GM18909 (cell line): ENCODE measurements around the gene TBCD.

ENCODE experiments used
- ATAC-seq: cut with Tn5 transposase; IDR thresholded peaks from one replicate; pipeline ENCODE4 v1.9.1; 2021; ENCODE audit warnings: mild to moderate bottlenecking; ENCODE audit not compliant: unreplicated experiment, poor library complexity

The TBCD gene

DNA sequence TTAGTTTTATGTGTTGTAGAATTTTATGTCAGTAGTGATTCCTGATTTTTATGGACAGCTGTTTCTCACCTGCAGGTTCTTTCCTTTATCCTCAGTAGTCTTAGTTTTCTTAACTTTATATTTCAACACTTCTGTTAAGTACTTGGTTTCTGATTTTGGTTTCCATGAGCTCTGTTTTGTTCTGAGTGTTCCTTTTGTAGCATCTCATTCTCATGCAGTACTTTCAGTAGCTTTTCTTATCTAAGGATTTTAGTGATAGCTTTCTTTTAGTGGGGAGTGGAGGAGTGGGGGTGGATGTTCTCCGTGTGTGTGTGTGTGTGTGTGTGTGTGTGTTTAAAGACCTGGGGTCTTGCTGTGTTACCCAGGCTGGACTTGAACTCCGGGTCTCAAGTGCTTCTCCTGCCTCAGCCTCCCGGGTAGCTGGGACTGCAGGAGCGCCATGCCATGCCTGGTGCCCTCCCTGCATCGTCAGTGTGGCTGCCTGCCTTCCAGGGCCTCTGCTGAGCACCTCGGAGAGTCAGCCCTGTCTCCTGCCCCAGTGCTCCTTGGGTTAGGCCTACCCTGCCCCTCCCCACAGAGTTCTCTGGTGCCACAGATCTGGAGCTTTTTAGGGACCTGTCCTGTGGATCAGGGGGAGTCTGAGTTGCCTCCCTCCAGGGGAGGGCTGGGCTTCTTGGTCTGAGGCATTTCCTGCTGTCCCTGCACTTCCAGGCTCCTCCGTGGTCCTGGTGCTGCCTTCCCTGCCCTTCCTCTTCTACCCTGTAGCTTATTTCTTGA is 92.2 kb downstream of the TBCD start:
- ATAC-seq, result no peak

DNA sequence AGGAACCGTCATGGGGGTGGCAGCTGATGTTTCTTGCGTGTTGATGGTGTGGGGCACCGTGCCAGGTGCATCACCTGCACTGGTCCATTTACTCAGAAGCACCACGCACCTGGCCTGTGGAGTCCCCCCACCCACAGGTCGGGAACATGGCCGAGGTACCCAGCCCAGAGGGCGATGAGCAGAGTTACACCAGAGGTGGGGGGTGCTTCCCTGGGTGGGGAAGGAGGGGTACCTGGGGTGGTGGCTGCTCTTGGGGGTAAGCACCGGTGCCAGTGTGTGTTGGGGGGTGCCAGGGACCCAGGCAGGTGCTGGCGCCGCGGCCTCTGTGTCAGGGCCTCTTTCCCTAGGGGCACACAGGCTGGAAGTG is 92.9 kb downstream of the TBCD start:
- ATAC-seq, result no peak

DNA sequence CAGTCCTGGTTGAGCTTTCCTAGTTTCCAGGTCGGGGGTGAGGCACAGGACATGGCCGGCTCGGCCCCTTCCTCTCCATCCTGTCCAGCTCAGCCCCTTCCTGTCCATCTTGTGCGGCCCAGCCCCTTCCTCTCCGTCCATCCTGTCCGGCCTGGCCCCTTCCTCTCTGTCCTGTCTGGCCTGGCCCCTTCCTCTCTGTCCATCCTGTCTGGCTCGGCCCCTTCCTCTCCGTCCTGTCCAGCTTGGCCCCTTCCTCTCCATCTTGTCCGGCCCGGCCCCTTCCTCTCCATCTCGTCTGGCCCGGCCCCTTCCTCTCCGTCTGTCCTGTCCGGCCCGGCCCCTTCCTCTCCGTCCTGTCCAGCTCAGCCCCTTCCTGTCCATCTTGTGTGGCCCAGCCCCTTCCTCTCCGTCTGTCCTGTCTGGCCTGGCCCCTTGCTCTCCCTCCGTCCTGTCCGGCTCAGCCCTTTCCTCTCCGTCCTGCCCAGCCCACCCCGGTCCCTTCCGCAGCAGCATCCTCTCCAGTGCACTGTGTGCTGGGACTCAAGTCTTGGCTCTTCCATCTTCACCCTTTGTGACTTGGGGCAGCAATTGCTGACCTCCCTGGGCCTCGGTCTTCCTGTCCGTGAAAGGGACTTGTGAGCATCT is 93.4 kb downstream of the TBCD start:
- ATAC-seq, result no peak

DNA sequence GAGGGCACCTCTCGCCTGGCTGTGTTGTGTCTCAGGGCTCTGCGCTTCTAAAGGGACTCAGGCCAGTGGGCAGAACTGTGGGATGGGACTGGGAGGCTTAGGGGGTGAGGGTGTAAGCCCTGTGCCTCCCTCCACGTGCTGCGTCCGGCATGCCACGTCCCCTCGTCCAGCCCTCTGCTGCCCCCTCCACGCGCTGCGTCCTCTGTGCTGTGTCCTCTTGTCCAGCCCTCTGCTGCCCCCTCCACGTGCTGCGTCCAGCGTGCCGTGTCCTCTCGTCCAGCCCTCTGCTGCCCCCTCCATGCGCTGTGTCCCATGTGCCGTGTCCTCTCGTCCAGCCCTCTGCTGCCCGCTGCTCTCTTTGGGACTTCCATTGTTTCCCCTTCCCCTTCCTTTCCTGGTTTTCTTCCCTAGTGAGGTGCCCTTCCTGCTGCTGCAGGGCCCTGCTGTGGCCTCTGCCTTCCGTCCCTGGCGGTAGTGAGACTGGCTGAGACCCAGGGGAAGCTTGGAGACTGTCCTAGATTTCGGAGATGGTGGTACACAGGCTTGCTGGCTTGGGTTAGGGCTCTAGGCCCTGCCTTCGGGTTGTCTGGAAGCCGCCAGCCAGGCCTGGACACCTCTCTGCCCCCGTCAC is 94.3 kb downstream of the TBCD start:
- ATAC-seq, result no peak

DNA sequence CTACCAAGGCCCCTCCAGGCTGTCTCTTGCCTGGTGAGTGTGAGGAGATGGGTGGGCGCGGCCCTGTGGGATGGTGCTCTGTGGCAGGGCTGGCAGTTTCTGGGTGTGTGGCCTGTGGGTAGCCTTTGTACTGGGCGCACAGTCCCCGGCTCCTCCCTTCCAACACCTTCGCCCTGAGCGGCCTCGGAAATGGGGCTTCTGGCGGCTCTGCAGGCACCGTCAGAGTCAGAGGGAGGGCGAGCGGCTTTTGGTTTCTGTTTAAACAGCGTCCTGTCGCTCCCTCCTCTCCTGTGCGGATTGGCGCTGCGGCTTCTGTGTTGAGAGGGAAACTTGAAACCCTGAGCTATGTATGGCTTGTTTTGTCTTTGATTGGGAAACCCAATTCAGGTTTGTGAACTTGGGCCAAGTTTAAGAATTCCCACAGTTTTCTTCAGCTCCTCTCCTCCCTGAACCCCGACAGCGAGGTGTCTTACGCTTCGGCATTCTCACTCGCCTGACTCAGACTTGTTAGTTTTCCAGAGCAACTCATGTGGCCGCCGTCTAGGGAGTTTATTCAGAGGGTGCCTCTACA is 96.2 kb downstream of the TBCD start:
- ATAC-seq, result no peak

DNA sequence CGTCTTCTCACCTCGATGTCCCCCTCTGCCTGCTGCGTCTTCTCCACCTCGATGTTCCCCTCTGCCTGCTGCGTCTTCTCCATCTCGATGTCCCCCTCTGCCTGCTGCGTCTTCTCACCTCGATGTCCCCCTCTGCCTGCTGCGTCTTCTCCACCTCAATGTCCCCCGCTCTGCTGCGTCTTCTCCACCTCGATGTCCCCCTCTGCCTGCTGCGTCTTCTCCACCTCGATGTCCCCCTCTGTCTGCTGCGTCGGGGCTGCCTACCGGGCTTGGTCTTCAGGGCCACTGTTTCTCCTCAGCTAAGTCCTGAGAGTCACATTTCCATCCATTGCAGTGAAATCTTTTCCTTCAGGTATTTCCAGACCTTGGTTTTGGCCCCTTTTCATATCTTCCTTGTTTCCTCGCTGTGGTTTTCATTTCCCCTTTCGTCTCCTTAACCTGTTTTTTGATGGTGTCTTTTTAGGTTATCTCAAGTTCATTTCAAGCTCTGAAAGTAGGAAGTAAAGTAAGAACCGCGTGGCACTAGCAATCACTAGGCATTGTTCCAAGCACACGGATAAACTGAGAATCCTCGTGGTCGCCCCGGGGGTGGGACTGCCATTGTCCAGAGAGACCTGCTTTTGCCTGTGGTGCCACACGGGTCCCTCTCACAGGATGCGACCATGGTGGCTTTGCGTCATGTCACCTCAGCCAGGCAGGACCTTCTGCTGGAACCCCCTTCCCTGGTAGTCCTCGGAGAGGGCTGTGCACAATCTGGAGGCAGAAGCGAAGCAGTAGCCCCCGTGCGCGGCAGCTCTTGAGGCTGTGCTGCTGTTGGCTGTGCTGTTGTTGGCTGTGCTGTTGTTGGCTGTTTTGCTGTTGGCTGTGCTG is 97.4 kb downstream of the TBCD start:
- no peak for ATAC-seq

DNA sequence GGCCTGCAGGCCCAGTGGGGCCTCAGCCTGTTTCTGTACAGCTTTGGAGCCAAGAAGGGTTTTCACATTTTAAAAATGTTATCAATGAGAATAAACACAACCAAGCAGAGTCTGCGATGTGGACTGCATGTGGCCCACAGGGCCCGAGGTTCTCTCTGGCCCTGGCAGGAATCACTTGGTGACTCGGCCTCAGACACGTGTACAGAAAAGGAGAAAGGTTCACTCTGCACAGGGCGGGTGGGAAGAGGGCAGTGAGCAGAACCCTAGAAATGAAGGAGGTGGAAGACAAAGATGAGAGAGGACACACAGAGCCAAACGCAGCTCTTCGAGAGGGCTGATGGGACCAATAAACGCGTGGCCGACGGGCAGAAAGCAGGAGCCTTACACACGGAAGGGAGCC is 99.5 kb downstream of the TBCD start:
- no peak for ATAC-seq

DNA sequence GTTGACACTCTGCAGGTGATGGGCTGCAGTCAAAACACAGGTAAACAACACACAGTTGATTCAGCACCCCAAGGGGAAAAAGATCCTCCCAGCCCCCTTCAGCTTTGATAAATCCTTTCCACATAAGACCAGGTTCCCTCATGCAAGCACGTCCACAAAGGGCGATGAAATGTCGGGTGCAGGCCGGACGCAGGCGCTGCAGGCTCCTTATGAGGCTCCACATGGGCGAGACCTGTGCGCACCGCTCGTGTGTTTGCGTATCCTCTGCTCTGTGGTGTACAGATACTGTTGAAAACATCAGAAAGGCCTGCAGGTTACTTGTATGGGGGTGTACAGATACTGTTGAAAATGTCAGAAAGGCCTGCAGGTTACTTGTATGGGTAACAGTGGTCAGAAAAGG is 102.4 kb downstream of the TBCD start:
- no peak for ATAC-seq

DNA sequence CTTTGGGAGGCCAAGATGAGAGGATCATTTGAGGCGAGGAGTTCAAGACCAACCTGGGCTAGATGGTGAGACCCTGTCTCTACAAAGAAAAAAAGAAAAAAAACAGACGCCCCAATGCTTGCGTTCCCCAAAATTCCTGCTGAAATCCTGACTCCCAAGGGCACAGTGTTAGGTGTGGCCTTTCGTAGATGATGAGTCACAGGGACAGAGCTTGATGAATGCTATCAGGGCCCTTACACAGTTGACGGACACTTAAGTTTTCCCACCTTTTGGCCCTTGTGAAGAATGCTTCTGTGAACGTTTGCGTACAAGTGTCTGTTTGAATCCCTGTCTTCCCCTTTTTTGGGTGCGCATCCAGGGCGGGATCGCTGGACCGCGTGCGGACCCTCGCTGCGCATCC is 104.5 kb downstream of the TBCD start:
- ATAC-seq, result no peak

DNA sequence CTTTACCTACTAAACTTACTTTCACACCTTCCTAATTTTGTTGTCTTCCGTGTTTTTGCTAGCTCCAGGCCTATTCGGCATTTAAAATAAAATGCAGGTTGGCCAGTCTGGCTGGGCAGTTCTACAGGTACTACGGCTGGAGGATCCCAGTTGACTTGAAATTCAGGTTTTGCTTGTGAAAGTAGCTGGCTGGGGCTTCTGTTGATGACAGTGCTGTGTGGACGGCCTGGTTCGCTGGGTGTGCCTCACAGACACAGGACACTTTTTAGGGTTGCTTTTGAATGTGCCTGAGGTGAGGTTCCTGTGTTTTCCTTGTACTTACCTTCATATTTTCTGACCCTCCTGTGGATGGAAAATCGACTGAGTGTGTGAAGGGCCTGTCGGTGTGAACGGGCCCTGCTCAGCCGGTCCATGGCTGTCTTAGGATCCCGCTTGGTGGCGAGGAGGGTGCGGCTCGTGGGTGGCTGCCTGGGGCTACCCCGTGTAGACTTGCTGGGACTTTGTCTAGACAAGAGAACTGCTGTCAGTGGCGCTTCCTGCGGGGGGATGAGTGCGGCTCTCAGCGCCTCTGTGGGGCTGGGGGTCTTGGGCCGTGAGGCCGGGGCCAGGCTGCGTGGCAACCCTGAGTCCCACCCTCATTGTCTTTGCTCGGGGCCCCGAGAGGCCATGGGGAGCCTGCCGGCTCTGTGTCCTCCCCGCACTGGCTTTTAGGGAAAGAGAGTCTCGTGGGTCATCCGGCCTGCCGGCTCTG is 106.7 kb downstream of the TBCD start:
- ATAC-seq, result no peak

DNA sequence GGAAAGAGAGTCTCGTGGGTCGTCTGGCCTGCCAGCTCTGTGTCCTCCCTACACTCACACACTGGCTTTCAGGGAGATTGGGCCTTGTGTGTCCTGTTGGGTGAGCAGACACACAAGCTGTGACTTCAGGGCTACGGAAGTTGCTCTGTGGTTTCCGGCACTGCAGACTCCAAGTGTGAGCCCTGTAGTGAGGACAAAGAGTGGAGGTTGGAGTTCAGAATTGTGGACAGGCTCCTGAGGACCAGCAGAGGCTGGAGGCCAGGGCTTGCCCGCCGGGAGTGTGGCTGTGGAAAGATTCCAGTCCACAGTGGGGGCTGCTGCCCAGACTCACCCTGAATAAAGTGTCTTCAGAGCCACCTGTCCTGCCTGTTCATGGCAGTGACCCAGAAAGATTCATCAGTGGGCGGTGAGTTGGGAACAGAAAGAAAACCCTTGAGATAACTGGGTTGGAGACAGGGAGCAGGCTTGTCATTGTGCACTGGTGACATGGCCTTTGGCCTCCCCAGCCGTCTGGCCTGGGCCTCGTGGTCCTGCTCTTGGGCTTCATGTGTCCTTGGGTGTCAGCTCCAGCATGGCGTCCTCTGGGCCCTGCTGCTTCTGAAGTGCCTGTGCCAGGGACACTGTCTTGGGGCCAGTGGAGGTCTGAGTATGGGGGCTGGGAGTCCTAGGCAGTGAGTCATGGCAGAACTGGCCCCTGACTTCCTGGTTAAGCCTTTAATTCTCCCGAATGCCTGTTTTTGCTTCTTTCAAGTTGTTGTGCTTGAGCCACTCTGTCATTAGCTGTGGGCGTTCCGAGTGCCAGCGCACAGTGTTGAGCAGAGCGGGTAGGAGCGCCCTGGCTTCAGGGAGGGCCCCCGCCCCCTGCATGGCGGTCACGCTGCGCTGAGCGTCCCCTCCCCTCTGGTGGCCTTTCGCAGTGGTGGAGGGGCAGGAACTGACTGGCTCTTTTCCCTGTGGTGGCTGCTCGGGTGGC is 107.9 kb downstream of the TBCD start:
- ATAC-seq, result peak; percentile 46

DNA sequence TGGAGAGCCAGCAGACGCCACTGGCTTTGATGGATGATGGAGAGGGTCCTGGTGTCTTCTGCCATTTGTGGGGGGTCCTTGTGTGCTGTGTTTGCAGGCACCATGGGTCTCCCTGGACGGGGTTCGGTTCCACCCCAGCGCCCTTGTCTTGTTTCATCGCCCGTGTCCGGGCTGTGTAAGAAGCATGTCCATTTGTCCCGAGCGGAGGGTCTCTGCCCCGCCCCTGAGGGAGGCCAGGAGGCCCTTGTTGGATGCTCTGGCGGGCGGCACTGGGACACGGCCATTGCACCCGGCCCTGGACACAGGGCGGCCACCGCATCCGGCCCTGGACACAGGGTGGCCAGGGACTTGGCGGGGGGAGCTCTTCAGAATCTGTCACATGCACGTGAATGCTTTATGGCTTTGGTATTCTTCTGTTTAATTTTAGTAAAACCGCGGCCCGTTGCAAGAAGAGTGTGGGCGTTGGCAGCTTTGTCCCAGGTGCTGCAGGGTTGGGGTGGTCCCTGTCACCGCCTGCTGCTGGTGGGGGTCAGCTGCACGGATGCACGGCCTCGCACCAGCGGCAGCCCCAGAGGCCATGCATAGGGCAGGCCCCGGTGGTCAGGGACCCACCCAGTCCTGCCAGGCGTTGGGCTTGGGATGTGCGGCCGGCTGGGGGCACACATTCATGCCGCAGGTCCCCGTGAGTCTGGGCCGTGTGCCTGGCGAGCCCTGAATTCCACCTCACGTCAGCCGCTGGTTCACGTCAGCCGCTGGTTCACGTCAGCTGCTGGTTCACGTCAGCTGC is 108.9 kb downstream of the TBCD start:
- ATAC-seq, result no peak

DNA sequence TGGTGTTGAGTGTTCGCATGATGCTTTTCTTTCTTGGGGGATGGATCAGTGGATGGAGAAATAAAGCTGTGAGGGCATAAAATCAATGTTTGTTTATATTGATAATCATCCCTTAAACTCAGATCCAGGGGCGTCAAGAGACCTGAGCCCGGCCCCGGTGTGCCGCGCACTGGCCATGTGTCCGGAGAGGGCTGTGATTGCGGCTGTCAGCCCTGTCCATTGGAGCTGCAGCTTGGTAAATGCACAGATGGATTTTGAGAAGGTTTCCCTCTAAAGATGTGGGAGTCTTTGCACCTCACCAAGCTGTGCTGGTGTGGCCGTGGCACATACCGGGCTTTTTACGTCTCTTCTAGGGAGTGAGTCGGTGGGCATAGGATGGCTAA is 109.5 kb downstream of the TBCD start:
- ATAC-seq, result no peak

DNA sequence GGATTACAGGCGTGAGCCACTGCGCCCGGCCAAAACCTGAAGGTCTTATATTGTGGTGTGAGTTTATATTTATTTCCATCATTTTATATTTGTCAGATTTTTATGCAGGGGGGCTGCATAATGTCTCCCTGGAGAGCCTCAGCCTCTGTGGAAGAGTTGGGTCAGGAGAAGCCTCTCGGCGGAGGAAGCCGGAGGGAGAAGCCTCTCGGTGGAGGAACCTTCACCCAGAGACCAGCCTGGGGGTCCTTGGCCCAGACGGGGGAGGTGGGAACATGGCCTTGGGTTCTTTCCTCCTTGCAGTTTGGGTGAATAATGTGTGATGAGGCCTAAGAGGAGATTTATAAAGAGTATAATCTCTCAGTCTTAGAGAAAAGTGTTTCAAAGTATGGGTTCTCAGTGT is 110.3 kb downstream of the TBCD start:
- ATAC-seq, result no peak

DNA sequence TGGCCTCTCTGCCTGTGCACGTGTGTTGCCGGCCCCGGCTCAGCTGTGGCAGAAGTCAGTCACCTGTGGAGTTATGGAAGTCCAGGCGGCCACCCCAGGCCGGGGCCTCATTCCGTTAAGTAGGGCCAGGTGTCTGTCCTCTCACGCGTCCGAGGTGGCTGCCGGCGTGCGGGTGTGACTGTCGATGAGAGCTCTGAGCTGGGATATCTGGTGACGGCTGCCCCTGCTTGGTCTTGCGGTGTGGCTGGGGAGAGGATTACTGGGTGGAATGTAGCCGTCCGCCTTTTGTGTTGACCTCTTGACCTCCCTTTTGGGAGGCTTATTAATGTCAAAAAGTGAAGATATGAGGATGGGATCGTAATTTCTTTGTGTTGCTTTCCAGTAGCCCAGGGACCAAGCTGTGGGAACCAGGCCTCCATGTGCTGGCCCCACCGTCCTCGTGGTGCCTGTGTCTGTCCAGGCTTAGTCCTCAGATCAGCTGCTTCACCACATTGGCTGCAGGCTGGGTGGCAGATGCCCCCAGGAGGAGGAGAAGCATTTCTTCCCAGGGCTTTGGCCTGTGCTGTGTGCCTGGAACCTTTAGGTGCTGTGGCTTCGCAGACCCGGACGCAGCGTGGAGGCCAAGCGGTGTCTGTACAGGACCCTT is 111.0 kb downstream of the TBCD start:
- no peak for ATAC-seq

DNA sequence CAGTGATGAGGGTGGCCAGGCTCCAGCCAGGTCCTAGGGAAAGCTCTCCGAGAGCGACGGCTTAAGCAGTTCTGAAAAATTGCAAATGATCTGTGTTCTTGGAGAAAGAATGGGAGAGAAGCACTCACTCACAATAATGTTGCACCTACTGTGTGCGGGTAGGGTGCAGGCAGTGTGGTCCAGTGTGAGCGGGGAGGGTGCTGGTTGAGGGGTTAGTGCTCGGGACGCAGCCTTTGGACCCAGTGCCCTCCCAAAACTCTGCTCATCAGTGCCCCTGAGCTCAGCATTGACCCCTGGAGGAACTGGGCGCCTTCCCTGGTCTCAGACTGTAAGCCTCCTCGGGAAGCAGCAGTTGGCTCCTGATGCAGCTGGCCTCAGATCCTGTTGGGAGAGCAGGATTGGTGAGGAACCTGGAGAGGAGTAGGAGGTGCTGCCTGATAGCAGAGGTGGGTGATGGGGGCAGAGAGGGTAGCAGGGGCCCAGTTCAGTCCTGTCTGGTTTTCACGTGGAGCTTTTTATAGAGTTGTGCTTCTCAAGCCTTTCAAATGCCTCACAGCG is 111.6 kb downstream of the TBCD start:
- ATAC-seq, result no peak
